DMS79 treated with DMSO at 0.1 percent for 48 hours (cell line): ENCODE measurements around the gene ITLN1.
"Not testable (repeated sequence)": the region's sequence is repeated elsewhere in the genome, so short reads cannot be mapped to it uniquely, and the experiment has no call there.

Source experiments
- DNase-seq: peaks from one replicate; lab custom pipeline; 2025; lab: John Stamatoyannopoulos, UW

Gene ITLN1

GRCh38 chr1:160885042-160885441, at the start of gene ITLN1:
Gene ITLN1, minus strand, starts transcription at chr1:160885180. Its CDS starts 303 bp downstream, at chr1:160884877.
- no peak for DNase-seq

GRCh38 chr1:160933305-160933704, 48.3 kb upstream of the ITLN1 start:
- not testable (repeated sequence) for DNase-seq

GRCh38 chr1:160925652-160926244, 40.8 kb upstream of the ITLN1 start:
- DNase-seq = no peak

- DNase-seq = no peak
Measured at GRCh38 chr1:160924791-160925651, 40.0 kb upstream of the ITLN1 start.

GRCh38 chr1:160916666-160917065, 31.7 kb upstream of the ITLN1 start:
- DNase-seq = no peak

GRCh38 chr1:160913229-160913628, 28.2 kb upstream of the ITLN1 start:
- not testable (repeated sequence) for DNase-seq

GRCh38 chr1:160911925-160912324, 26.9 kb upstream of the ITLN1 start:
- DNase-seq = no peak

GRCh38 chr1:160911441-160911840, 26.5 kb upstream of the ITLN1 start:
- no peak for DNase-seq

- DNase-seq = no peak
Measured at GRCh38 chr1:160910170-160910750, 25.3 kb upstream of the ITLN1 start.

- DNase-seq = no peak
Measured at GRCh38 chr1:160907976-160908375, 23.0 kb upstream of the ITLN1 start.

- no peak for DNase-seq
Measured at GRCh38 chr1:160905617-160905989, 20.6 kb upstream of the ITLN1 start.

- peak; percentile 9 for DNase-seq
Measured at GRCh38 chr1:160904783-160905616, 20.0 kb upstream of the ITLN1 start.

- not testable (repeated sequence) for DNase-seq
Measured at GRCh38 chr1:160902251-160902650, 17.3 kb upstream of the ITLN1 start.

- DNase-seq = no peak
Measured at GRCh38 chr1:160901768-160902167, 16.8 kb upstream of the ITLN1 start.

GRCh38 chr1:160900683-160901082, 15.7 kb upstream of the ITLN1 start:
- DNase-seq = not testable (repeated sequence)

GRCh38 chr1:160894368-160895135, 9.6 kb upstream of the ITLN1 start:
- not testable (repeated sequence) for DNase-seq

GRCh38 chr1:160891474-160891873, 6.5 kb upstream of the ITLN1 start:
- DNase-seq = no peak

- no peak for DNase-seq
Measured at GRCh38 chr1:160888926-160889325, 3.9 kb upstream of the ITLN1 start.

- no peak for DNase-seq
Measured at GRCh38 chr1:160887071-160887470, 2.1 kb upstream of the ITLN1 start.

- DNase-seq = no peak
Measured at GRCh38 chr1:160884579-160884978, 401 bp downstream of the ITLN1 start.
